H1 (cell line): Measurements from ENCODE around the gene ABCF2. TPM values are rescaled to one million over a fixed set of nuclear protein-coding genes. Genes with fewer than 3 reads are reported as not detected.

Experiments
- CTCF ChIA-PET: fragments of 300-600 bp; sonication (Branson Sonifier 250); formaldehyde crosslinking; loops from one replicate; lab custom pipeline; 2021; ENCODE audit not compliant: partially characterized antibody; lab: Charles Lee
- POLR2A ChIA-PET: fragments of 300-600 bp; sonication (Branson Sonifier 250); formaldehyde crosslinking; loops from one replicate; lab custom pipeline; 2021; ENCODE audit warnings: inconsistent platforms; ENCODE audit not compliant: partially characterized antibody; lab: Charles Lee
- DNase-seq, 2 experiments: peaks; one replicate each; pipeline versions ENCODE4 v3.0.0 to v3.0.0-alpha.2; 2010 to 2022; ENCODE audit warnings: low spot score in 2 of 2, low read depth in 1 of 2, mixed read lengths in 1 of 2
- FAIRE-seq: peaks from 2 replicates; lab custom pipeline; 2011; peaks lifted over from hg19 to GRCh38; lab: Jason Lieb, UNC
- H2AFZ ChIP-seq: 2 replicates; pipeline ENCODE4 v1.8.1; 2012; ENCODE audit warnings: low read length, inconsistent platforms
- H2AK5ac ChIP-seq: 2 replicates; pipeline ENCODE4 v1.6.1; 2013; ENCODE audit warnings: low read depth, low read length
- H2BK120ac ChIP-seq: replicated peaks from 2 replicates; pipeline ENCODE3; 2013; ENCODE audit warnings: low read depth, low read length, inconsistent platforms
- H2BK12ac ChIP-seq: 2 replicates; pipeline ENCODE4 v1.6.1; 2013; ENCODE audit warnings: low read depth, low read length
- H2BK15ac ChIP-seq: 2 replicates; pipeline ENCODE4 v1.6.1; 2013; ENCODE audit warnings: low read length
- H2BK20ac ChIP-seq: 2 replicates; pipeline ENCODE4 v1.6.1; 2013; ENCODE audit warnings: low read length
- H2BK5ac ChIP-seq: 2 replicates; pipeline ENCODE4 v1.6.1; 2013; ENCODE audit warnings: low read depth, low read length
- H3K14ac ChIP-seq: 2 replicates; pipeline ENCODE4 v1.6.1; 2013; ENCODE audit warnings: inconsistent platforms; ENCODE audit not compliant: insufficient read length
- H3K18ac ChIP-seq: 2 replicates; pipeline ENCODE4 v1.6.1; 2013; ENCODE audit warnings: low read length; ENCODE audit errors: extremely low read depth
- H3K23ac ChIP-seq: 2 replicates; pipeline ENCODE4 v1.6.1; 2013; ENCODE audit warnings: inconsistent platforms; ENCODE audit not compliant: insufficient read length
- H3K23me2 ChIP-seq: 2 replicates; pipeline ENCODE4 v1.6.1; 2013; ENCODE audit warnings: low read depth, low read length
- H3K27ac ChIP-seq: 2 replicates; pipeline ENCODE4 v1.6.1; 2011; ENCODE audit warnings: low read depth, low read length, inconsistent platforms
- H3K27me3 ChIP-seq, 4 experiments: replicated peaks in 1 of 4; 1 replicate in 1 of 4; 2 replicates in 3 of 4; pipeline versions ENCODE4 v1.6.1 to v1.8.1; 2011 to 2013; ENCODE audit warnings: low read length in 3 of 4, mild to moderate bottlenecking in 3 of 4, inconsistent platforms in 2 of 4, mixed read lengths in 2 of 4, moderate library complexity in 1 of 4; ENCODE audit not compliant: control insufficient read depth in 3 of 4, insufficient read depth in 3 of 4; ENCODE audit errors: extremely low read depth in 1 of 4
- H3K36me3 ChIP-seq, 4 experiments: 2 replicates each; pipeline versions ENCODE4 v1.6.1 to v1.8.1; 2011 to 2013; ENCODE audit warnings: mild to moderate bottlenecking in 4 of 4, low read length in 3 of 4, moderate library complexity in 2 of 4, control low read depth in 1 of 4, inconsistent platforms in 1 of 4; ENCODE audit not compliant: insufficient read depth in 4 of 4, control insufficient read depth in 2 of 4
- H3K4ac ChIP-seq: replicated peaks from 2 replicates; pipeline ENCODE3; 2013; ENCODE audit warnings: low read length, low read depth, mixed read lengths, inconsistent platforms; ENCODE audit not compliant: insufficient read length
- H3K4me1 ChIP-seq, 4 experiments: replicated peaks in 1 of 4; 1 replicate in 1 of 4; 2 replicates in 3 of 4; pipeline versions ENCODE4 v1.6.1 to v1.8.1; 2011 to 2013; ENCODE audit warnings: low read length in 3 of 4, inconsistent platforms in 2 of 4, mixed read lengths in 1 of 4; ENCODE audit not compliant: insufficient read depth in 4 of 4, control insufficient read depth in 3 of 4
- H3K4me2 ChIP-seq, 2 experiments: 2 replicates each; pipeline versions ENCODE4 v1.6.1 to v1.8.1; 2011 to 2013; ENCODE audit warnings: low read depth in 2 of 2, low read length in 2 of 2, control low read depth in 1 of 2, inconsistent platforms in 1 of 2, mild to moderate bottlenecking in 1 of 2; ENCODE audit not compliant: insufficient read depth in 1 of 2
- H3K4me3 ChIP-seq, 4 experiments: fragments of 200-600, 300-600 bp in 1 of 4; sonication (generic), shearing (Covaris generic), sonication (Bioruptor Twin) in 1 of 4; 2 replicates each; pipeline versions ENCODE4 v1.5.1 to v1.8.1; 2011 to 2016; ENCODE audit warnings: low read length in 4 of 4, low read depth in 3 of 4, control low read depth in 2 of 4, inconsistent platforms in 2 of 4, mild to moderate bottlenecking in 2 of 4, mixed read lengths in 1 of 4, moderate library complexity in 1 of 4; ENCODE audit not compliant: insufficient read depth in 2 of 4; ENCODE audit errors: extremely low read depth in 1 of 4
- H3K56ac ChIP-seq: replicated peaks from 2 replicates; pipeline ENCODE3; 2013; ENCODE audit warnings: low read depth, mild to moderate bottlenecking, mixed read lengths, low read length, inconsistent platforms; ENCODE audit not compliant: insufficient read length
- H3K79me1 ChIP-seq: 2 replicates; pipeline ENCODE4 v1.6.1; 2013; ENCODE audit warnings: low read depth, low read length, control low read depth
- H3K79me2 ChIP-seq, 2 experiments: 2 replicates each; pipeline versions ENCODE4 v1.6.1 to v1.8.1; 2012 to 2013; ENCODE audit warnings: low read length in 2 of 2, mild to moderate bottlenecking in 2 of 2, inconsistent platforms in 1 of 2; ENCODE audit not compliant: insufficient read depth in 2 of 2, control insufficient read depth in 1 of 2
- H3K9ac ChIP-seq, 4 experiments: replicated peaks in 1 of 4; 1 replicate in 1 of 4; 2 replicates in 3 of 4; pipeline versions ENCODE4 v1.6.1 to v1.8.1; 2011 to 2013; ENCODE audit warnings: low read depth in 3 of 4, low read length in 3 of 4, control low read depth in 2 of 4, mild to moderate bottlenecking in 2 of 4, moderate library complexity in 2 of 4, inconsistent platforms in 1 of 4; ENCODE audit errors: extremely low read depth in 1 of 4
- H3K9me3 ChIP-seq, 2 experiments: 2 replicates each; pipeline versions ENCODE4 v1.6.1 to v1.8.1; 2012 to 2013; ENCODE audit warnings: mild to moderate bottlenecking in 2 of 2, moderate library complexity in 2 of 2, control low read depth in 1 of 2, inconsistent platforms in 1 of 2, low read depth in 1 of 2, low read length in 1 of 2, mixed read lengths in 1 of 2; ENCODE audit not compliant: insufficient read depth in 2 of 2
- H4K20me1 ChIP-seq, 2 experiments: replicated peaks in 1 of 2; 2 replicates each; pipeline versions ENCODE3 to v1.8.1; 2011 to 2013; ENCODE audit warnings: inconsistent platforms in 2 of 2, low read length in 2 of 2, mild to moderate bottlenecking in 1 of 2; ENCODE audit not compliant: insufficient read depth in 2 of 2, control insufficient read depth in 1 of 2
- H4K5ac ChIP-seq: 2 replicates; pipeline ENCODE4 v1.6.1; 2013; ENCODE audit warnings: low read length, low read depth, mixed read lengths, inconsistent platforms; ENCODE audit not compliant: insufficient read length
- H4K8ac ChIP-seq: 2 replicates; pipeline ENCODE4 v1.8.0; 2013; ENCODE audit warnings: mild to moderate bottlenecking, moderate library complexity, low read length, inconsistent platforms; ENCODE audit not compliant: insufficient read depth; ENCODE audit errors: extremely low read depth
- H4K91ac ChIP-seq: replicated peaks from 2 replicates; pipeline ENCODE3; 2013; ENCODE audit warnings: low read length, mixed read lengths, inconsistent platforms; ENCODE audit not compliant: insufficient read length
- BRCA1 ChIP-seq: IDR thresholded peaks from 2 replicates; pipeline ENCODE4 v1.6.1; 2012; ENCODE audit warnings: low read depth, low read length, improper control_type of control experiment
- CEBPB ChIP-seq: IDR thresholded peaks from 2 replicates; pipeline ENCODE4 v1.6.1; 2012; ENCODE audit warnings: low read depth, low read length
- EGR1 ChIP-seq: IDR thresholded peaks from 2 replicates; pipeline ENCODE4 v1.6.1; 2011; ENCODE audit warnings: low read depth, low read length, borderline replicate concordance
- EZH2 ChIP-seq: fragments of 200-600 bp; sonication (generic); IDR thresholded peaks from 2 replicates; pipeline ENCODE4 v1.7.1; 2012; ENCODE audit warnings: low read depth, mild to moderate bottlenecking, moderate library complexity, low read length, inconsistent platforms; ENCODE audit not compliant: severe bottlenecking
- GTF2F1 ChIP-seq: IDR thresholded peaks from 2 replicates; pipeline ENCODE4 v1.6.1; 2012; ENCODE audit warnings: low read depth, low read length, improper control_type of control experiment, borderline replicate concordance
- KDM1A ChIP-seq: fragments of 200-600, 300-600 bp; sonication (generic); IDR thresholded peaks from 2 replicates; pipeline ENCODE4 v1.7.1; 2016; ENCODE audit warnings: mild to moderate bottlenecking, low read length, borderline replicate concordance
- NANOG ChIP-seq: IDR thresholded peaks from 2 replicates; pipeline ENCODE4 v1.6.1; 2011; ENCODE audit warnings: low read length, low read depth, mild to moderate bottlenecking, inconsistent platforms; ENCODE audit not compliant: insufficient read depth, poor library complexity, severe bottlenecking
- NRF1 ChIP-seq: IDR thresholded peaks from 2 replicates; pipeline ENCODE4 v1.6.1; 2011; ENCODE audit warnings: mild to moderate bottlenecking, low read depth, low read length, improper control_type of control experiment
- POLR2A ChIP-seq, 2 experiments: IDR thresholded peaks; 1 replicate in 1 of 2; 2 replicates in 1 of 2; pipeline ENCODE4 v1.6.1; 2011; ENCODE audit warnings: low read depth in 2 of 2, low read length in 2 of 2, mild to moderate bottlenecking in 2 of 2; ENCODE audit errors: control extremely low read depth in 1 of 2
- SIN3A ChIP-seq, 2 experiments: IDR thresholded peaks in 1 of 2; conservative IDR thresholded peaks in 1 of 2; 2 replicates each; pipeline ENCODE4 v1.6.1; 2011 to 2012; ENCODE audit warnings: low read length in 2 of 2, improper control_type of control experiment in 1 of 2, low read depth in 1 of 2, mild to moderate bottlenecking in 1 of 2
- SRF ChIP-seq: IDR thresholded peaks from 2 replicates; pipeline ENCODE4 v1.6.1; 2011; ENCODE audit warnings: mild to moderate bottlenecking, low read depth, low read length, moderate library complexity
- USF2 ChIP-seq: IDR thresholded peaks from 2 replicates; pipeline ENCODE4 v1.6.1; 2011; ENCODE audit warnings: low read length, improper control_type of control experiment
- ZNF274 ChIP-seq: IDR thresholded peaks from 2 replicates; pipeline ENCODE4 v1.7.0; 2012; ENCODE audit warnings: low read length, borderline replicate concordance; ENCODE audit errors: extremely low read depth
- WGBS, 2 experiments: shearing (Covaris generic) in 1 of 2; methylation state at CpG; one replicate each; pipeline versions ENCODE4 v1.1.6 to v1.1.7; 2013 to 2015; ENCODE audit warnings: low lambda C conversion rate in 2 of 2, mixed read lengths in 2 of 2, inconsistent platforms in 1 of 2, low coverage in 1 of 2, missing lambda C conversion rate in 1 of 2; ENCODE audit not compliant: insufficient replicate concordance in 2 of 2, insufficient coverage in 1 of 2, insufficient read length in 1 of 2; ENCODE audit errors: extremely low coverage in 1 of 2, missing lambda C conversion rate in 1 of 2; 5-methylcytosine and 5-hydroxymethylcytosine counted together
- polyA plus RNA-seq, 7 experiments: library from polyadenylated mRNA; depleted of rRNA in 3 of 7; stranded (reverse) in 5 of 7; unstranded in 2 of 7; fragments of >200 nt in 5 of 7; fragments of 200-250 nt in 2 of 7; gene quantifications; 1 replicate in 5 of 7; 2 replicates in 1 of 7; 4 replicates in 1 of 7; pipeline versions ENCODE4 v1.2.1 to v1.2.3, GENCODE V29; 2011 to 2013; ENCODE audit warnings: missing spikeins in 2 of 7, mixed read lengths in 2 of 7
- total RNA-seq: library from RNA; stranded (reverse); fragmentation: NEBNext Ultra II Directional; extraction: Animal tissue kit (Norgen Biotek cat#: 25700); gene quantifications from 2 replicates; pipeline ENCODE4 v1.2.1, GENCODE V29; 2021

ABCF2 gene
- total and polyA plus RNA-seq, 2 of the 8 experiments (the other 6 are each of a cell fraction or from before 2014, with no cell fraction given), result 28.0 to 55.0 TPM

GRCh38 chr7:151229249-151229648, 2.2 kb upstream of the ABCF2 start:
- CTCF ChIA-PET, result interaction anchor here (0.6 to 5.9 kb wide), 6 partner anchors 10 to 1604 kb away, joined by 3 to 49 read pairs (median 4); no protein-coding TSS in a partner anchor
- H3K27me3 ChIP-seq, result no peaks in the 10 kb centered on the region
- TF ChIP-seq POLR2A (IDR thresholded peaks at IDR 0.05; ENCODE audit: control extremely low read depth in 1 of 2, low read depth in 2 of 2, low read length in 2 of 2) (no peak), KDM1A (no peak), EZH2 (no peak), SIN3A (conservative IDR thresholded peaks at IDR 0.05 in 1 of 2, IDR thresholded peaks at IDR 0.05 in 1 of 2; ENCODE audit: low read depth in 1 of 2, low read length in 2 of 2) (no peak), EGR1 (no peak), ZNF274 (no peak), NRF1 (no peak), GTF2F1 (no peak), USF2 (no peak), BRCA1 (no peak), CEBPB (no peak), NANOG (no peak), SRF (no peak)

More at GRCh38 chr7:151229249-151229648, 2.2 kb upstream of the ABCF2 start:
- H3K56ac ChIP-seq, result no peak overlapping the region
- no peak overlapping the region for H2BK120ac ChIP-seq
- no peak for DNase-seq
- no peak overlapping the region for H2BK5ac ChIP-seq
- no peak overlapping the region for H2AFZ ChIP-seq
- no peak overlapping the region for H3K9ac ChIP-seq
- H3K23me2 ChIP-seq, result peaks cover 24% of the 10 kb centered on the region
- H4K20me1 ChIP-seq, result peaks cover 0 to 7% of the 10 kb centered on the region in 2 experiments
- POLR2A ChIA-PET, result interaction anchor here (1.3 kb wide), 1 partner anchor 15 kb away, joined by 3 read pairs; no protein-coding TSS in a partner anchor
- H2AK5ac ChIP-seq, result no peak overlapping the region
- H3K23ac ChIP-seq, result no peak overlapping the region
- no peak overlapping the region for H3K4me3 ChIP-seq
- no peak overlapping the region for H3K18ac ChIP-seq
- H2BK15ac ChIP-seq, result no peak overlapping the region
- no peak overlapping the region for H2BK12ac ChIP-seq
- H3K79me2 ChIP-seq, result peaks cover 4 to 35% of the 10 kb centered on the region in 2 experiments; a peak in 3 of 4 replicates
- peaks cover 6 to 9% (median 7%) of the 10 kb centered on the region in 4 experiments; a peak in 7 of 8 replicates for H3K36me3 ChIP-seq
- H3K79me1 ChIP-seq, result peaks cover 16% of the 10 kb centered on the region
- FAIRE-seq, result no peak
- no peak overlapping the region for H4K8ac ChIP-seq
- peaks cover 6 to 14% (median 10%) of the 10 kb centered on the region in 4 experiments; a peak in 6 of 7 replicates for H3K4me1 ChIP-seq
- no peak overlapping the region for H2BK20ac ChIP-seq
- no peak overlapping the region for H3K4me2 ChIP-seq
- H3K27ac ChIP-seq, result no peak overlapping the region
- no peak overlapping the region for H3K14ac ChIP-seq
- no peak overlapping the region for H4K5ac ChIP-seq
- WGBS, 2 experiments, result 89% methylated on average over 10 of the region's 10 CpGs; no CpG with 5 or more reads in 1 of the 2 experiments
- H3K4ac ChIP-seq, result no peak overlapping the region
- no peak overlapping the region for H4K91ac ChIP-seq
- H3K9me3 ChIP-seq, result no peaks in the 10 kb centered on the region
